PC-9 (cell line): ENCODE results near the gene GAB2.

ENCODE experiments used
- CTCF ChIP-seq: fragments of 200-600 bp; sonication (generic); conservative IDR thresholded peaks from 2 replicates; pipeline ENCODE4 v1.6.1; 2017; ENCODE audit warnings: mixed run types, antibody characterized with exemption, mild to moderate bottlenecking, moderate library complexity
- EZH2 ChIP-seq: fragments of 200-600 bp; sonication (generic); IDR thresholded peaks from 2 replicates; pipeline ENCODE4 v1.8.0; 2017; ENCODE audit warnings: antibody characterized with exemption, low read depth

- TF ChIP-seq CTCF (no peak), EZH2 (no peak)
Measured at GRCh38 chr11:78210000-78210608, 207.5 kb downstream of the GAB2 start.
